GM23248 (cell line): ENCODE measurements around the gene CHAF1A.

ENCODE experiments used
- EZH2 ChIP-seq: fragments of 200-600 bp; sonication (generic); IDR thresholded peaks from 2 replicates; pipeline ENCODE4 v1.6.1; 2018; ENCODE audit warnings: antibody characterized with exemption, mild to moderate bottlenecking; ENCODE audit not compliant: insufficient read depth, poor library complexity, severe bottlenecking
- EZH2phosphoT487 ChIP-seq: fragments of 200-600 bp; sonication (generic); IDR thresholded peaks from 2 replicates; pipeline ENCODE4 v1.6.1; 2018; ENCODE audit warnings: antibody characterized with exemption, moderate library complexity, mild to moderate bottlenecking, low read depth; ENCODE audit not compliant: insufficient read depth

DNA sequence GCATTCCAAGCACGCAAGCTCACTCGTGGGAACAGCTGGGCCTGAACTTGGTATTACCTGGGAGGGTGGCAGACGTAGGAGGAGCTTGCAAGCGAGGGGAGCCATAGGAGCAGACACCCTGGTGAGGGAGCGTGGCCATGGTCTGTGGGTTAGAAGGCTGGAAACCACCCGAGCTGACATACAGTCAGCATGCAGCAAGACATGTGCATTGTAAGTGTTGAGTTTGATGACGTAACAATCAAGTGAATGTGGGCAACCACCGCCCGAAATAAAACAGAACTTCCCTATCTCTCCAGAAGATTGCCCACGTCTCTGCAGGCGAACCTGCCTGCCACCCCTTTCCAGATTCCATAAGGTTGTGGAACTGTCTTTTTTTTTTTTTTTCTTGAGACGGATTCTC lies 28.3 kb downstream of the CHAF1A start:
- TF ChIP-seq EZH2, result no peak
- no peak for TF ChIP-seq EZH2phosphoT487
